Sigmoid colon (tissue), 7 donors: ENCODE measurements around the gene DNAAF6. TPM values are rescaled to one million over a fixed set of nuclear protein-coding genes. Genes with fewer than 3 reads are reported as not detected.
A peak's percentile ranks its signal among the peaks of the same experiment; 100 is the strongest.

Experiments used
- DNase-seq: peaks from one replicate; pipeline ENCODE4 v3.0.0-alpha.2; 2019
- H3K27ac ChIP-seq, 4 donors: fragments of 200-600 bp; sonication (generic); one replicate each; pipeline ENCODE4 v1.5.1; 2016 to 2019; ENCODE audit warnings: mild to moderate bottlenecking in 1 of 4
- H3K27me3 ChIP-seq, 3 donors: fragments of 200-600 bp; sonication (generic); one replicate each; pipeline ENCODE4 v1.5.1; 2019; ENCODE audit warnings: mild to moderate bottlenecking in 1 of 3
- H3K36me3 ChIP-seq, 4 donors: fragments of 200-600 bp; sonication (generic); one replicate each; pipeline ENCODE4 v1.5.1; 2016 to 2019
- H3K4me1 ChIP-seq, 4 donors: fragments of 200-600 bp; sonication (generic); one replicate each; pipeline ENCODE4 v1.5.1; 2017 to 2019
- H3K4me3 ChIP-seq, 4 donors: fragments of 200-600 bp; sonication (generic); one replicate each; pipeline ENCODE4 v1.5.1; 2017 to 2019; ENCODE audit warnings: mild to moderate bottlenecking in 2 of 4, moderate library complexity in 1 of 4
- H3K9me3 ChIP-seq, 4 donors: fragments of 200-600 bp in 3 of 4; sonication (generic) in 3 of 4; one replicate each; pipeline versions ENCODE4 v1.5.1 to v1.6.1; 2013 to 2019
- EP300 ChIP-seq, 4 donors: sonication (generic); formaldehyde crosslinking; IDR thresholded peaks; one replicate each; pipeline ENCODE4 v1.6.1; 2017; ENCODE audit warnings: antibody characterized with exemption in 4 of 4
- POLR2A ChIP-seq, 2 donors: fragments of 450-650 bp; IDR thresholded peaks; one replicate each; pipeline ENCODE4 v1.6.1; 2016; ENCODE audit warnings: antibody characterized with exemption in 2 of 2, mild to moderate bottlenecking in 2 of 2, moderate library complexity in 2 of 2
- POLR2AphosphoS5 ChIP-seq, 4 donors: sonication (generic); formaldehyde crosslinking; IDR thresholded peaks; one replicate each; pipeline ENCODE4 v1.6.1; 2017; ENCODE audit warnings: antibody characterized with exemption in 4 of 4
- WGBS, 2 donors: extraction: QIAGEN DNeasy Blood & Tissue Kit; methylation state at CpG; one replicate each; pipeline ENCODE4 v1.1.7; 2013; 5-methylcytosine and 5-hydroxymethylcytosine counted together
- intact Hi-C: fragments of 100-400 bp; cut with DNase I; formaldehyde crosslinking; loops from one replicate; pipeline ENCODE4 v1.15.1; 2023
- polyA plus RNA-seq, 3 donors: library from polyadenylated mRNA; stranded (reverse); fragments of 200-250 nt; gene quantifications; one replicate each; pipeline ENCODE4 v1.2.3, GENCODE V29; 2013
- total RNA-seq, 4 donors: library from RNA; depleted of rRNA; stranded (reverse); fragments of >200 nt; gene quantifications; one replicate each; pipeline ENCODE4 v1.1.0, GENCODE V29; 2016
- TF ChIP-seq, protein P1 (sequence below), 4 experiments: fragments of 450-650 bp in 3 of 4; fragments of 200-600 bp in 1 of 4; IDR thresholded peaks; one replicate each; pipeline ENCODE4 v1.5.1; 2016 to 2019; ENCODE audit warnings: antibody characterized with exemption in 4 of 4, mild to moderate bottlenecking in 3 of 4, moderate library complexity in 2 of 4
- donor health status: healthy with polysubstance abuse.
- donor health status: Bipolar disorder and iron deficiency.
- donor health status: healthy.

DNAAF6 gene
- total and polyA plus RNA-seq, 7 donors = not detected

DNA sequence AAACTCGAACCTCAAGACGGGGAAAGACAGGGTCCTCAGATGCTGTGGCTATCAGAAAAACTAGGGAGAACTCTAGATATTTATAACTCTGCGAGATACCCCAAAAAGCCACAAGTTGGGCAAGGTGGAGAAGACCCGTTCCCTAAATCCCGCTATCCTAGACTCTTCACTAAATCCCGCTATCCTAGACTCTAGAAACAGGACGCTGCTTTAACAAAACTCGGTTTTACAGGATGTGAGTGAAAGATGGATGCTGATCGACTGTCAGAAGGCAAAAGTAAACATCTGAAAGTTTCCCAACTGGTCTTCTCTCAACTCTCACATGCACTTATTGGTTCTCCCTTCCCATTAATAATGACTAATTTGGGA, 270 bp downstream of the DNAAF6 start:
- 54 to 59% methylated on average over 9 of the region's 9 CpGs for WGBS, 2 donors

DNA sequence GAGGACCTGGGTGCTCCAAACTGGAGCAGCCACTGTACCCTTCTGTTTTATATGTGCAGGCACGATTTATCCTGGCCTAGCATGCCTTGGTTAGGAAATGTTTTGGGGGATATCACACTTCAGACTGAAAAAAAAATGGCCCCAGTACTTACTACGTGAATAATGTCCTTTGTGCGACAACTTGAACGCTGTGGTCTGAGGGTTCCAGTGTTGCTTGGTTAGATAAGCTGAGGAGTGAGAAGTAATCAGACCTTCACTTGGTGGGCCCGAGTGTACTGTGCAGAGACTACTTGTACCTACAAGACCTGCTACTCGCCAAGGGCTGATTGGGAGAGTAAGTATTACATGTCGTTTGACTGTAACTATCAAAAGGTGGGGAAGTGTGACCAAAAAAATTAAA, 678 bp downstream of the DNAAF6 start:
- peaks cover 0 to 3% (median 0%) of the 10 kb centered on the region in 3 donors for H3K27me3 ChIP-seq
- no peak overlapping the region for H3K27ac ChIP-seq
- TF ChIP-seq POLR2AphosphoS5 (IDR thresholded peaks at IDR 0.05) = no peak
- no peak for TF ChIP-seq POLR2A (IDR thresholded peaks at IDR 0.05)
- TF ChIP-seq, protein P1, sequence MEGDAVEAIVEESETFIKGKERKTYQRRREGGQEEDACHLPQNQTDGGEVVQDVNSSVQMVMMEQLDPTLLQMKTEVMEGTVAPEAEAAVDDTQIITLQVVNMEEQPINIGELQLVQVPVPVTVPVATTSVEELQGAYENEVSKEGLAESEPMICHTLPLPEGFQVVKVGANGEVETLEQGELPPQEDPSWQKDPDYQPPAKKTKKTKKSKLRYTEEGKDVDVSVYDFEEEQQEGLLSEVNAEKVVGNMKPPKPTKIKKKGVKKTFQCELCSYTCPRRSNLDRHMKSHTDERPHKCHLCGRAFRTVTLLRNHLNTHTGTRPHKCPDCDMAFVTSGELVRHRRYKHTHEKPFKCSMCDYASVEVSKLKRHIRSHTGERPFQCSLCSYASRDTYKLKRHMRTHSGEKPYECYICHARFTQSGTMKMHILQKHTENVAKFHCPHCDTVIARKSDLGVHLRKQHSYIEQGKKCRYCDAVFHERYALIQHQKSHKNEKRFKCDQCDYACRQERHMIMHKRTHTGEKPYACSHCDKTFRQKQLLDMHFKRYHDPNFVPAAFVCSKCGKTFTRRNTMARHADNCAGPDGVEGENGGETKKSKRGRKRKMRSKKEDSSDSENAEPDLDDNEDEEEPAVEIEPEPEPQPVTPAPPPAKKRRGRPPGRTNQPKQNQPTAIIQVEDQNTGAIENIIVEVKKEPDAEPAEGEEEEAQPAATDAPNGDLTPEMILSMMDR (IDR thresholded peaks at IDR 0.05) = no peak
- TF ChIP-seq EP300 (IDR thresholded peaks at IDR 0.05) = no peak
- H3K4me3 ChIP-seq = no peak overlapping the region
- intact Hi-C loops = no loop called here
- DNase-seq = no peak
- H3K9me3 ChIP-seq = no peaks in the 10 kb centered on the region
- no peaks in the 10 kb centered on the region for H3K36me3 ChIP-seq
- 94 to 95% methylated on average over 7 of the region's 7 CpGs for WGBS, 2 donors
- H3K4me1 ChIP-seq = no peaks in the 10 kb centered on the region

More for the DNA sequence above, 270 bp downstream of the DNAAF6 start:
- Histone ChIP-seq H3K27me3 (peaks cover 0 to 3% (median 0%) of the 10 kb centered on the region in 3 donors), H3K9me3 (no peaks in the 10 kb centered on the region), H3K27ac (no peak overlapping the region), H3K36me3 (no peaks in the 10 kb centered on the region), H3K4me1 (no peaks in the 10 kb centered on the region), H3K4me3 (peak overlapping the region in 2 of 4 donors; percentile 45)
- intact Hi-C loops = no loop called here
- TF ChIP-seq, protein P1 (IDR thresholded peaks at IDR 0.05) = no peak
- no peak for TF ChIP-seq POLR2AphosphoS5 (IDR thresholded peaks at IDR 0.05)
- TF ChIP-seq POLR2A (IDR thresholded peaks at IDR 0.05) = no peak
- no peak for TF ChIP-seq EP300 (IDR thresholded peaks at IDR 0.05)
- DNase-seq = no peak

DNA sequence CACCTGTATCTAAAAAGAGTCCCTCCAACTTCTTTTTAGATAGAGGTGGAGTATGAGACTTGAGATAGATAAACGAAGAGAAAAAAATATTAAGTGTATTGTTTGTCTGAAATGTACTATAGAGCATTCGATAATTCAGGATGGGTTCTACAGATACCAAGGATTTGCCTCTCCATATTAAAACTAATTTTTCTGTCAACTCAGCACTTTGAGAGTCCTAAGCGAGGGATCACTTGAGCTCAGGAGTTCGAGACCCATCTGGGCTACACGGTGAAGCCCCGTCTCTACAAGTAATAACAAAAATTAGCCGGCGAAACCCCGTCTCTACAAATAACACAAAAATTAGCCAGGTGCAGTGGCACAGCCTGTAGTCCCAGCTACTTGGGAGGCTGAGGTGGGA, 1.5 kb downstream of the DNAAF6 start:
- peaks cover 0 to 3% (median 0%) of the 10 kb centered on the region in 3 donors for H3K27me3 ChIP-seq
- H3K36me3 ChIP-seq = no peaks in the 10 kb centered on the region
- TF ChIP-seq EP300 (IDR thresholded peaks at IDR 0.05) (no peak), POLR2A (IDR thresholded peaks at IDR 0.05) (no peak), POLR2AphosphoS5 (IDR thresholded peaks at IDR 0.05) (no peak)
- TF ChIP-seq, protein P1 (IDR thresholded peaks at IDR 0.05) = no peak
- no peak for DNase-seq
- no peak overlapping the region for H3K27ac ChIP-seq
- WGBS, 2 donors = 95 to 96% methylated on average over 9 of the region's 9 CpGs
- intact Hi-C loops = no loop called here
- no peaks in the 10 kb centered on the region for H3K9me3 ChIP-seq
- H3K4me1 ChIP-seq = no peaks in the 10 kb centered on the region
- no peak overlapping the region for H3K4me3 ChIP-seq

DNA sequence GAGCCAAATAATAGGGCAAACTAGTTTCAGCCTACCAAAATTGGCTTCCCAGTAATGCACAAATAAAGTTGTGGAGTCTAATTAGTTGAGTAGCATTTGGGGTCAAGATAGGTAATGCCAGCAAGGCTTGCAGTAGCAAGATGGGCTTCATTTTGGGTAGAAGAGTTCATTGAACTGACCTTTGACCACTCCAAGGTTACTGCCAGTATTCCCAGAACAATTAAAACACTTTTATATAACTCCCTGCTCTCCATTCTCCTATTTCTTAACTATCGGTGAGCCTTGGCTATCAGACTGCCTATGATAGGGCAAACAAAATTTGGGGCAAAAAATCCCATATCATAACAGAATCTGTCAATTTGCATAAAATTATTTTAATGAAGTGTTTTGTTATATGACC, 7.1 kb downstream of the DNAAF6 start:
- intact Hi-C loops = no loop called here
- 59 to 84% methylated on average over 1 of the region's 1 CpG for WGBS, 2 donors
- DNase-seq = no peak
- H3K27me3 ChIP-seq = no peaks in the 10 kb centered on the region
- H3K4me1 ChIP-seq = no peaks in the 10 kb centered on the region
- H3K4me3 ChIP-seq = no peak overlapping the region
- no peaks in the 10 kb centered on the region for H3K36me3 ChIP-seq
- TF ChIP-seq, protein P1 (IDR thresholded peaks at IDR 0.05) = no peak
- TF ChIP-seq POLR2AphosphoS5 (IDR thresholded peaks at IDR 0.05) (no peak), POLR2A (IDR thresholded peaks at IDR 0.05) (no peak), EP300 (IDR thresholded peaks at IDR 0.05) (no peak)
- H3K9me3 ChIP-seq = no peaks in the 10 kb centered on the region
- no peak overlapping the region for H3K27ac ChIP-seq

DNA sequence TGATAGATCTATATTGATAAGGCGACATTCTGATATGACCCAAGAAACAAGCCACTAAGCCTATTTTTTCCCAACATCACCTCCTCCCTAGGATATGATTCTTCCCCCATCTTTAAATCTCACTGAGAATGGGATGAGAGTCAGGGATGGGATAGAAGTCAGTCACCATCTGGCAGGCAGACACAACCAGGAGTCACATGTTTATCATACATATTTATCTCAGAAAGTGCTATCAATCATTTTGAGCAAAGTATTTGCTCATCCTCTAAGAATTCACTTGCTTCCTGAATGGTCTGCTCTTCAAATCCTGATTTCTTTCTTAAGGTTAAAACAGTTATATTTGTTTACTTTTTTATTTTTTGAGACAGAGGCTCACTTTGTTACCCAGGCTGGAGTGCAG, 20.3 kb downstream of the DNAAF6 start:
- no peak overlapping the region for H3K4me3 ChIP-seq
- no peaks in the 10 kb centered on the region for H3K4me1 ChIP-seq
- 81 to 96% methylated on average over 1 of the region's 1 CpG for WGBS, 2 donors
- TF ChIP-seq POLR2A (IDR thresholded peaks at IDR 0.05) (no peak), EP300 (IDR thresholded peaks at IDR 0.05) (no peak), POLR2AphosphoS5 (IDR thresholded peaks at IDR 0.05) (no peak)
- TF ChIP-seq, protein P1 (IDR thresholded peaks at IDR 0.05) = no peak
- intact Hi-C loops = no loop called here
- no peak for DNase-seq
- H3K36me3 ChIP-seq = no peaks in the 10 kb centered on the region
- H3K9me3 ChIP-seq = no peaks in the 10 kb centered on the region
- no peak overlapping the region for H3K27ac ChIP-seq
- H3K27me3 ChIP-seq = no peaks in the 10 kb centered on the region
